NCI-H2081 treated with DMSO at 0.1 percent for 48 hours (cell line): ENCODE results near the gene SMCR8.
"Not testable (repeated sequence)": the region's sequence is repeated elsewhere in the genome, so short reads cannot be mapped to it uniquely, and the experiment has no call there.

Experiments
- DNase-seq: peaks from one replicate; lab custom pipeline; 2025; lab: John Stamatoyannopoulos, UW

Gene SMCR8

DNA sequence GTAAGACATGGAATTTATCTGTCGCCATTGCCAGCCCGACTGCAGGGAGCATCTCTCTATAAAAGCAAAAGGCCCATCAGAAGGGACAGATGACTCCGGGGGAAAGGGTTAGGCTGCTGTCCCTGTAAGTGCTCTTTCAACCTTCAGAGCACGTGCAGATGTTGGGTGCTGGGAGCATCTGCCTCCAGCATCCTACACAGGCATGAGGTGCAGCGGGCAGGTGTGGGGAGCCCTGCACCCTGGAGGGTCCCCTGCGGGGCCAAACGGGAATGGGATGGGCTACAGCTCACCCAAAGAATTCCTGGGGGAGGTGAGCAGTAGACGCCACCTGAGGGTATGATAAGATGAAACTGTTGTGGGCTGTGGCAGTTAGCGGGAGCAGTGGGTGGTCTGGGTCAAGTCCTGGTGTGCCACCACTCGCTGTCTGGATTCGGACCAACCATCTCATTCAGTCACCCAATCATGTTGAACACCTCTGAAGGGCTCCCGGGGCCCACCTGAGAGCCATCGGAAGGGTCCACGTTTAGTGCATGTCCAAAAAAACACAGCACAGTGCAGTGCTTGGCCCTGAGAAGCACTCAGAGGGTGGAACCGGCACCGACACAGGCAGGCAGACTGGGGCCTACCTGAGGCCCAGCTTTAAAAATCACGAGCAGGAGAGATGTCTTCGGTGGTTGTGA, 3.8 kb downstream of the SMCR8 start:
- DNase-seq = no peak

DNA sequence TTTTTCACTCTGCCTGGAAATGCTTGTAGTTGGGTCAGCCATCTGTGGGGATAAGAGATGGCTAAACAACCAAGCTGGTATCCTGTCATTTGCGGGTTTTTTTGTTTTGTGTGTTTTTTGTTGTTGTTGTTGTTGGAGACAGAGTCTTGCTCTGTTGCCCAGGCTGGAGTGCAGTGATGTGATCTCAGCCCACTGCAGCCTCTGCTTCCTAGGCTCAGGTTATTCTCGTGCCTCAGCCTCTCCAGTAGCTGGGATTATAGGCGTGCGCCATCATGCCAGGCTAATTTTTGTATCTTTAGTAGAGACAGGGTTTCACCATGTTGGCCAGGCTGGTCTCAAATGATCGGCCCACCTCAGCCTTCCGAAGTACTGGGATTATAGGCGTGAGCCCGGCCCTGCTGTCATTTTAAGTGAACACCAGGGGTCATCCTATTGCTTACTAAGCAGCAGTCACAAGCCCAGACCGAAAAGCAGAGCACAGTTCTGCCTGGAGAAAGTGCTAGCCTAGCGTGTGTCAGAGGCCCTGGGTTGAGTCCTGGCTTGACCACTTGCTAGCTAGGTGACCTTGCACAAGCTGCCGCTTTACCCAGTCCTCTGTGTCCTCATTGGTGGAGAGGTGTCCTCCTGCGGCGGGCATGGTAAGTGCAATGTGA, 4.6 kb downstream of the SMCR8 start:
- DNase-seq = no peak

DNA sequence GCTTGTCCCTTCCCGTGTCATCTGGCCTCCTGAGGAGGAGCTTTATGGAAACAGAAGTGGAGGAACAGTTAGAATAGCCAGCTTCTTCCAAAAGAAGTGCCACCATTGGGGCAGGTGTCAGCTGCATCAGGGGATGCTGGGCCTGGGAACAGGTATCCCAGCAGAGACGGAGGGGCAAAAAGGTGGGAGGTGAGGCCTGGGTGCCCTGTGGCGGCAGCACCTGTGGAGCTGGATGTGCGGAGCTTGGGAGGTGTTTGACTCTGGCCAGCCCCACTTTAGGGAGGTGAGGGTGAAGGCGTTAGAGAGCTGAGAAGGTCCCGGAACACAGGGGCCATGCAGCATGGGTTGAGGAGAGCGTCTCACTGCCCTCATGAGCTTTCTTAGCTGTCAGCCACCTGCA, 5.2 kb downstream of the SMCR8 start:
- no peak for DNase-seq

DNA sequence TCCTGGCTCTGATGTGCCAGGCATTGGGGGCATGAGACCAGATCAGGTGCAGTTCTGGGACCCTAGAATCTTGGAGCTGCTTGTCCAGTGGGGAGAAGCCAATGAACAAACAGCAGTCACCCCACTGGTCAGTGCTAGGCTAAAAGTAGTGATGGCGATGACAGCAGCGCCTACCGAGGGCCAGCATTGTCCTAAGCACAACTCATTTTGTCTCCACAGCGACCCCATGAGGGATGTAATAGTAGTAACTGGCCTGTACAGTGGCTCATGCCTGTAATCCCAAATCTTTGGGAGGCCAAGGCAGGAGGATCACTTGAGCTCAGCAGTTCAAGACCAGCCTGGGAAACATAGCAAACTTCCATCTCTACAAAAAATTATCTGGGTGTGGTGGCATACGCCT, 6.2 kb downstream of the SMCR8 start:
- no peak for DNase-seq

DNA sequence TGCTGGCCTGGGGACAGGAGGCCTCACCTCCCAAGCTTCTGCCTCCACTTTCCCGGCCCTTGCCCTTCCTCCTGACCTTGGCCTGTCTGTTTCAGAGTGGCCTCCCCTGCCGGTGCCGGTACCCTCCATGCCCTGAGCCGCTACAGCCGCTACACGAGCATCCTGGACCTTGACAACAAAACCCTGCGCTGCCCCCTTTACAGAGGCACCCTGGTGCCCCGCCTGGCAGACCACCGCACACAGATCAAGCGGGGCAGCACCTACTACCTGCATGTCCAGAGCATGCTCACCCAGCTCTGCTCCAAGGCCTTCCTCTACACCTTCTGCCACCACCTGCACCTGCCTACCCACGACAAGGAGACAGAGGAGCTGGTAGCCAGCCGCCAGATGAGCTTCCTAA, 7.4 kb downstream of the SMCR8 start:
- no peak for DNase-seq

DNA sequence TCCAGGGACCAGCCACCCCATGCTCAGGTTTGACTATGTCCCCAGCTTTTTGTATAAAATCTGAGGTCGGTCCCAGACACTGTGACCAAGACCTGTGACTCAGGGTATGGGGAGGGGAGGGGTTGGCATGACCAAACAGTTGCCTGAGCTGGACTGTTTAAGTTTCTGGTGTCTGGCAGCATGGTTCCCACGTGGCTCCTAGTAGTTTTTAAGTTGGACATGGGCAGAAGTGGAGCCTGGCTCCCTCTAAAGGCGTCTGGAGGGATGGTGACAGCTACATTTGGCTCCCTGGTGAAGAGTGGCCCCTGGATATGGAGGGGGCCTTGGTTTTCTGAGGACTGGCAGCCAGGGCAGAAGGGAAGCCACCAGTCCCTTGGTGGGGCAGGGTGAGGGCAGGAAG, 7.9 kb downstream of the SMCR8 start:
- no peak for DNase-seq

DNA sequence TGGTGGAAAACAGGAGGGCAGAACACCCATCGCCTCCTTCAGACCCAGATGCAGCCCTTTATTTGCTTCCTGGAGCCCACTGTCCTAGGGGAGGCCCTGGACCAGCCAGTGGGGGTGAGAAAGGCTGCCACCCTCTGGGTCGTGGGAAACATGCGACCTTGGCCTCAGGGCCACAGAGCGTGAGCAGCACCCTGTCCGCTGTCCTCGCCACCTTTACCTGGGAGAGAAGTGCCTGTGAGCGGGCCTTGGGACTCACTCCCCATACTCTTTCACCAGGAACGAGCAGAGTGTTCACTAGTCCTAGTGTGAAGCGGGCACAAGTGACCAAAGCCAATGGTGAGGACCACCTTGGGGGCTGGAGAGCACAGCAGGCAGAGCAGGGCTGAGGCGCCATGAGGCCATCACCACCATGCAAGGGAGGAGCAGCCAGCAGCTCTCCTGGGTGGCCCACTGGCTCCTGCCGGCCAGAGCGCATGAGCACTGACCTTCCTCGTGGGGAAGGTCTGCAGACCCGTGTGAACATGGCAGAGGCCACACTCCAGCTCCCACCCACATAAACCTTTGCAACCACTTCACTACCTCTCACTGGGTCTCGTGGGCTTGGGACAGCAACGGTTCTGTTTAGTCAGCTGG, 8.5 kb downstream of the SMCR8 start:
- DNase-seq = no peak

DNA sequence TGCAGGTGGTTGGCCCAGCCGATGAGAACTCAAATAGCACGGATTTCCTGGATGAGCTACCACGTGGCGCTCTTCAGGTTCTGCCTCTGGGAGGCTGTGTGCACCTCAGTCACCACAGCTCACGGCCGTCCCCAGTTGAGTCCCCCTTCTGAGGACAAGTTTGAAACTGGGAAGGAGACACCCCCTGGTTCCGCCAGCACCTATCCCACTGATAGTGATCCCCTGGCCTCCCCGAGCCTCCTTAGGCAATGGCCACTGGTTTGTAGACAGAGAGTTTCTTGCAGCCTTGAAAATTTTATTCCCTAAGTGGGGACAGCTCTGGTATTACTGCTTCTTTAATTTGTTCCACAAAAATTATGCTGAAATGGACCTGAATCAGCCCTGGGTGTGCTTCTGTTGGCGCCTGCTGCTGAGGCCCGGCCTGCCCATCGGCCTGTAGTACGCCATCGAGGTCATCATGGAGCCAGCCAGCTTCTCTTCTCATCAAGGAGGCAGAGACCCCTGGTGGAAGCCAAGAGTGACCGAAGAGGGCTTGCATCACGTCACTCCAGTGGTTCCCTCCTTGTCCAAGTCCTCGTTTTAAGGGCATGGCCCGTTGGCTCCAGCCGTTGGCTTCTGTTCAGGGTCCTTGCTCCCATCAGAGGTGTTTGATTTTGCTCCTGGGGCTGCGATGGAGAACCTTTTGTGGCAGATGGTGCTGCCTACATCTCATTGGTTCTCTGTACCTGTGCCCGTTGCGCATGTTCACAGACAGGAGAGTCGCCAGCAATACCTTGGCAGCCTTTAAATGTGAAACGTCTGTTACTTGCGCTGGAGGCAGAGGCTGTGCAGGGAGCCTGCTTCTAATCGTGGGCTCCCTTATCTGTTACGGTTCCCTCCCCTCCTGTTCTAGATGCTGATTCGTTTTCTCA, 9.3 kb downstream of the SMCR8 start:
- DNase-seq = no peak

DNA sequence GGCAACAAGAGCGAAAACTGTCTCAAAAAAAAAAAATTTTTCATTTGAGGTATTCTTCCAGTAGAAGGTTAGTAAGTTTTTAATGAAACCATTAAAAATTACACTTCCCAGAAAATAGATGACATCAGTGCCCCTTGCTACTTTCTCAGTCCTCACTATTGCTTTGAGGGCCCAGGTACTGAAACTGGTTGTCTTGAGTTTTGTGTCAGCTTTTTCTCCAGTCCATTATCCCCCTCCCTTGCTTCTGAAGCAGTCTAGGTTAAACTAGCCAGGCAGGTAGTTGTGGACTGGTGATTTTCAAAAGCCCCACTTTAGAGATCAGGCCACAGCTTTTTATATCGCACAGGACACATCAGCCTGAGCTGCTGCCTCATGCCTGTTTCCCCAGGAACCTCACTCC, 10.9 kb downstream of the SMCR8 start:
- DNase-seq = no peak

DNA sequence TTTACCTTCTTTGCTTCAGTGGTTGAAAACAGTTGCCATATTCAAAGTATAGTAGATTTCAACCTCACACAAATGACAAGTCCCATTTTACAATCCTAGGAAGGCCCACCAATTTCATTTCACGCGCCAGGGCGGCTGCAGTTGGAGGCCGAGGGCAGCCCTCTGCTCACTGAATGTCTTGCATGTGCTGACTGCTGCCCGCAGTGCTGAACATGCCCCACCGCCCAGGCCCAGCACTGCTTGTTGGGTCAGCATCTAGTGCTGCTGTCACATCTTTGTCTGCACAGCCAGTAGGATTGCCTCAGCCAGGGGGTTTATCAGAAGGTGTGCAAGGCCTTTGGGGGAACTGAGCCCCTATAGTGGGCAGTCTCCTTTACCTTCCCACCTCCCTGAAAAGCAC, 11.5 kb downstream of the SMCR8 start:
- no peak for DNase-seq

DNA sequence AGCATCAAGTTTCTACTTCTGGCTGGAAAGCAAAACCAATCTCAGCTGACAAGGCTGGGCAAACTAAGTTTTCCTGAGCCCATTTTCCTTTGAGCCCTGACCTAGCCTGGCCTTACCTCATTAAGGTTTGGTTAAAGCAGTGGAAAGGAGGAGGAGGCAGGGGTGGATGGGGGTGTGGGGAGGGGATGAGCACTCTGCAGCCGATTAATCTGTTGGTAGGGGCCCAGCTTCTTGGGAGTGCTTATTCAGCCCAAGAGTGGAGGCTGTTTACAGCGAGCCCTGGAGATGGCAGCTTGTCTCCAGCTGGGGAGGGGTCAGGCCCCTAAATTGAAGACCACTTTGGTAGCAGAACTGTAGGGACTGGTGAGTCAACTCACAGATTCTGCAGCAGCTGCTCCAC, 12.0 kb downstream of the SMCR8 start:
- no peak for DNase-seq

DNA sequence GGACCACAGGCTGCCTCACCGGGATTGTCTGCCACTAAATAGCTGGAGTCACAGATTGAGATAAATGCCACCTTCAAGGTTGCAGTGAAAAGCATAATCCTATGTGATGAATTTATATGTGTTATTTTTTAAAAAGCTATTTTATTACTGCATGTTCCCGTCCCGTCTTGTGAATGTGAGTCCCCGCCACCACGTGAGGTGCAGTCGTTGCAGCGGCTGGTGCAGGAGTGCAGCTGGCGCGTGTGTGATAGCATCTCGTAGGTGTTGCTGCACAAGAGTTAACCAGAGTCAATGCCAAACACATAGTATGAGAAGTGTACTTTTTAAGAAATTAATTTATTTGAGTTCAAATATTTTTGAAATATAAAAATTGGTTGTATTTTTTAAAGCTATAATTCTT, 12.5 kb downstream of the SMCR8 start:
- no peak for DNase-seq

DNA sequence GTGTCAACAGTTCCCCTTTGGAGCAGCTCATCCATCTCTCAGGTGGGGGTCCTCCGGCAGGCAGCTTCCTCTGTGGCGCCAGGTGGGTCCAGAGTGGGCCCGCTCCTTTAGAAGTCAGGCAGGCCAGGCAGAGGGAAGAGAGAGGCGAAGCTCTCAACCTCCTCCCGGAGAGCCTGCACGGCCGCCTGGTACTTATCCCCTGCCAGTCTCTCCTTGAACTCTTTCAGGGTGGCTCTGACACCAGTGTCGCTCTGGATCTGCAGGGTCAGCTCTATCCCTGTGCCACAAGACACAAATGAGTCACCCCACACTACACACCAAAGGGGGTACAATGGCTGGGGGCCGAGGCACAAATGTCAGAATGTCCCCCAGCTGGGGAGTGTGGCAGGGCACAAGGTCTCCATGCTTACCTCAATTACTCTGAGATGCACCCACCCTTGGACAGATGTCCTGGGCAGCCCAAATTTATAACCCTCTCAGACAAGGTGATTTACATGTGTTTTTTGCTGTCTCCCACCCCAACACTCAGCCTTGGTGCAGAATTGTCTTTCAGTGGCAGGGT, 13.6 kb downstream of the SMCR8 start:
- DNase-seq = no peak

DNA sequence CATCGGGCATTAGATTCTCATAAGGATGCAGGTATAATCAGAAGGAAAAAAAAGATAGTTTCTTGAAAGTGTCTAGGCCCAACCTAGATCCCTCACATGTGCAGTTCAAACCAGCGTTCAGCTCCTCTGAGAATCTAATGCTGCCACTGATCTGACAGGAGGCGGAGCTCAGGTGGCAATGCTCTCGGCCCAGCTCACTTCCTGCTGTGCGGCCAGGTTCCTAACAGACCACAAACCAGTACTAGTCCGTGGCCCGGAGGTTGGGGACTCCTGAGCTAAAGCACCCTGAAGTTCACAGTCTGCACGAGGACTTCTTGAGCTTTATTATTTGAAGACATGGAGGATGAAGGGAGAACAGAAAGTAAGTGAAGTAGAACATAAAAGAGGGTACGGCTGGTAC, 16.8 kb downstream of the SMCR8 start:
- no peak for DNase-seq

DNA sequence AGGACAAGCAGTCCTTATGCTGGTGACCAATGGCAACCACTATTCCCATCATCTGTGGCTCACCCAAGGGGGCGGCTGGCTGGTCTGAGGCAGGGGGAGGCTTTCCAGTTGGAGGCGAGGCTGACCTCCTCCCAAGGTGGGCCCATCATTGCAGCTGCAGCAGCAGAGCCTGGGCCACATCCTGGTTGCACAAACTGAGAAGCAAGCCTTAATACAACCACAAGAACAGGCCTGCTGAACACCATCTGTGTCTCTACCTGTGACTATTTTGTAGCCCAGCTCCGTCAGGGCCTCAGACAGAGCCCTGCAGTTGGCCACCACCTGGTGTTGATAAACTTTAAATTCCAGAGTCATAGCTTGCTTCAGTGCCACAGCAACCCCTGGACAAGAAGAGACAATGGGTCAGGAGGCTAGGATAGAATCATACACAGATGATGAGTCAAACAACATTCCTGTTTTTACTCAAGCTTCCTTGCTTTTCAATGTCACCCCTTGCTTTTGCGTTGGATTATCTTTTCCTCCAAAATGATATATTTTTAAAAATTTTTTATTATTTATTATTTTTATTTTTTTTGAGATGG, 17.9 kb downstream of the SMCR8 start:
- DNase-seq = no peak

DNA sequence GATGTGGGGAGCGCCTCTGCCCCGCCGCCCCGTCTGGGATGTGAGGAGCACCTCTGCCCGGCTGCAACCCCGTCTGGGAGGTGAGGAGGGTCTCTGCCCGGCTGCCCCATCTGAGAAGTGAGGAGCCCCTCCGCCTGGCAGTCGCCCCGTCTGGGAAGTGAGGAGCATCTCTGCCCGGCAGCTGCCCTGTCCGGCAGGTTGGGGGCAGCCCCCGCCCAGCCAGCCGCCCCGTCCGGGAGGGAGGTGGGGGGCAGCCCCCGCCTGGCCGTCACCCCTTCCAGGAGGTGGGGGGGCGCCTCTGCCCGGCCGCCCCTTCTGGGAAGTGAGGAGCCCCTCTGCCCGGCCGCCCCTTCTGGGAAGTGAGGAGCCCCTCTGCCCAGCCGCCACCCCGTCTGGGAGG, 23.1 kb downstream of the SMCR8 start:
- DNase-seq = not testable (repeated sequence)

DNA sequence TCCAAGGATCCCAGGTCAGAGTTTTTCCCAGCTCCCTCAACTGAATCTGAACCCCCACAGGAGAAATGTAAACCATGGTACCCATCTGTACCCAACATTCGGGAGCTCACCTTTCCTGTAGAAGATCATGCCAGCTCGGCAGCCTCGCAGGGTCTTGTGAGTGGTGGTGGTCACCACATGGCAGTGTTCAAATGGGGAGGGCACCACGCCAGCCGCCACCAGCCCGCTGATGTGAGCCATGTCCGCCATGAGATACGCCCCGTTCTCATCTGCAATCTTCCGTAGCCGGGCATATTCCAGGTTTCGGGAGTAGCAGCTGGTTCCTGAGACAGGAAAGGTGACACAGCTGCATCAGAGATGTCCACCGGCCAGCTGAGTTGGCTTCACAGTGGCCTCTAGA, 24.8 kb downstream of the SMCR8 start:
- no peak for DNase-seq

DNA sequence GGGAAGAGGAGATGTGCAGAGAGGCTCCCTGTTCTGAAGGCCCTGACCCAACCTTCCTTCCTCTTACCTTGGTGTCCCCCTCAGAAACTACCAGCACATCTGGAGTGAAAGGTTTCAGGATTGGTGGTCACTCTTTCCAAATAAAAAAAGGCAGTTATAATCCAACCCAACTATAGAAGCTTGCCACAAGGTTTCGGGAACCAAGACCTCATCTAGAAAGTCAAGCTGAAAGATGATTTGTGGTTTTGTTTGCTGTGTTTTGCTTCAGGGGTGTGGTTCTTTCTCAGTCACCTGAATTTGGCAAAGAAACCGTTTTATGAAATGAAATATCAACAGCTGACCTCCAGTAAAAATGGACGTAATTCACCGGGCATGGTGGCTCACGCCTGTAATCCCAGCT, 28.9 kb downstream of the SMCR8 start:
- DNase-seq = no peak

DNA sequence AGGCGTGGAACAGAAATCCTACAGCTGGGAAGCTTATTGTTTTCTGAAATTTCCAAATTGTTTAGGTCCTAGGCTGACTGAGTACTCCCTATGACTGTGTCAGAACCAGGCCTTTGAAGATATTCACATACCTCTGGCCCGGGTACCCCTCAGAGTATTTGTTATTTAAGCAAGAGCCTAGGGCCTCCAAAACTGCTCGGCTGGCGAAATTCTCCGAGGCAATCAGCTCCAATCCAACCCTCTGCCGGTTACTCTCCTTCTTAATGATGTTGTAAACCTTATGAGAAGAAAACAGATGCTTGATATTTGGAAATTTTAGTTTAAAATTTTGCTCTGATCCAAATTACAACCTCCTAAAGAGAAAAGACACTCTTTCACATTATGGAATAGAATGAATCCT, 38.4 kb downstream of the SMCR8 start:
- DNase-seq = no peak

DNA sequence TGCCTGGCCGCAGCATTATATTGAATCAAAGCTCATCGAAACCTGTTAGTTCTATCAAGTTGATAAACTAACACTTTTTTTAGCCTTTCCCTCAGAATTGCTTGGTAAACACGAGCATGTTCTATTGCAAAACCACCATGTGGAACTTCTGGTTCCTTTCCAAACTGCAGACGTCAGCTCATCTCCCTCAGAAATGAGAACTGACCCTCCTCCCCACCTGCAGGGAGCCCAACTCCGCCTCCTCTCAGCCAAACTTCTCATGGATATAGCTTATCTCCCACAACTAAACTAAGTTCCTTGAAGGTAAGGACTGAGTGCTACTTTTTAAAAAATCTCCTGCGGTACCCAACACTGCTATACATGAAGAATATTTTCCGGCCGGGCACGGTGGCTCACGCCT, 41.5 kb downstream of the SMCR8 start:
- DNase-seq = no peak

DNA sequence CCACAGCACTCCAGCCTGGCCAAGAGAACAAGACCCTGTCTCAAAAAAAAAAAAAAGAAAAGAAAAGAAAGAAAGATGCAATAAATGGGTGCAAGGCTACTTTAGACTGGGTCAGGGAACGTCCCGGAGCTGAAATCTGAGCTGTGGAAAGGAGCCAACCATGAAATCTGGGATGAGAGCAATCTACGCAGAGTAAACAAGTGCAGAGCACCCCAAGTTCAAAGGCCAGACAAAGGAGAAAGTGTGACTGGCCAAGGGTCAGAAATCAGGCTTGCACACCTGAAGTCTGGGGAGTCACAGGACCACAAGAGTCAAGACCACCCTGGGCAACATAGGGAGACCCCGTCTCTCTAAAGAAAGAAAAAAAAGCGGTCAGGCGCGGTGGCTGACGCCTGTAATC, 45.4 kb downstream of the SMCR8 start:
- DNase-seq = no peak
